ENCODE data around the gene ADIPOR2.

ADIPOR2 gene

GRCh38 chr12:1777798-1778197 lies 86.9 kb downstream of the ADIPOR2 start:
- no peak for DNase-seq

- no peak for DNase-seq
These were observed 88.0 kb downstream of the ADIPOR2 start for GRCh38 chr12:1778911-1779310.

DNA sequence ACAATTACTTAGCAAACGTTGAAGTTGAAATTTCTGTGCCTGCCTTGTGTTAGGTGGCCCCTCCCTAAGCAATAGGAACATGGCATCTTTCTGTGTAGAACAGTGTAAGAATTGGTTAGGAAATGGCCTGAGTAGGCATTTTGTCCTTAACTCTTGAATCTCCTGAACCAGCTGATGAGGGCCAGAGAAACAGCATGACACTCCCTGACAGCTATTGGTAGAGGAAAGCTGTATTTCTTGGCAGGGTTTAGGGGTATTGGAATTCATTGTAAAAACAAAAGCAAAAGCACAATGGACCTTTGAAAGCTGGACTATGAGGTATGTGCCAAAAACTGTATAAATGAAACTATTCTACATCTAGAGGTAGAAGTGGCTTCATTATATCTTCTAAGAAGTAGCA lies 88.9 kb downstream of the ADIPOR2 start:
- DNase-seq, result no peak

- DNase-seq, result no peak
These were observed 90.9 kb downstream of the ADIPOR2 start for GRCh38 chr12:1781772-1782171.

GRCh38 chr12:1782215-1782614 lies 91.3 kb downstream of the ADIPOR2 start:
- no peak for DNase-seq

DNA sequence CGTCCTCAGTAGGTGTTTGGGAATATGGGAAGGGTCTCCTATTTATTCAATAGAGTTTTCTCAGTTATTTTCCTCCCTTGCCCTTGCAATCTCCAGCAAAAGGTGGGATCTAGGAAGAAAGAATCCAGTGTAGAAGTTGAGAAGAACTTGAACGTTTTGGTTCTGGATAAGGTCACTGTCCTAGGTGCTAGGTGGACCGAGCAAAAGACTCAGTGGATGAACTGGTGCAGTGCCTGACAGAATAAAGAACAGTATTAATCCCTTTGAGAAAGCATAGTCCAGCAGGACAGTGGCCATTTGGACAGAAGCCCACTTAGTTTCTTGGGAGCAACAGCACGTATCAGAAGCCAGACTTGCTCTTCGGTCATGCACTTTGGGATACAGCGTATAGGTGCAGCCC lies 96.8 kb downstream of the ADIPOR2 start:
- DNase-seq, result no peak

DNA sequence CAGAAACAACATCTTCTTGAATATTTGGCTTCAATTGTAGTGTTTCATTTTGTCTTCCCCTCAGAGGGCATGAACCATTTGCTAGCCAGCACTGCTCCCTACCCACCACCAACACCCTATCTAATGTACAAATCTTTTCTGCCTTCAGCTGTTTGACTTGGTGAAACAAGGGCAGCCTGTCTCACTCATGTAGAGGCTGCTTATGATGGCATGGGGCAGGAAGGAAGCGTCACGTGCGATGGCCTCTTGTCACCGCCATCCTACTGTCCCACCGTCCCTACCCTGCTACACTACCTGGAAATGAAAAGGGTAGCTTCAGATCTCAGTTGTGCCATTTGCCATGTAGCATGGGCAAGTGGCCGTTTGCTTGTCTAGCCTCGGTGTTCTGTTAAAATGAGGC lies 99.6 kb downstream of the ADIPOR2 start:
- no peak for DNase-seq

GRCh38 chr12:1791104-1791841 lies 100.4 kb downstream of the ADIPOR2 start:
- peak; percentile 61 for DNase-seq

- no peak for DNase-seq
These were observed 101.5 kb downstream of the ADIPOR2 start for GRCh38 chr12:1792406-1792805.

DNA sequence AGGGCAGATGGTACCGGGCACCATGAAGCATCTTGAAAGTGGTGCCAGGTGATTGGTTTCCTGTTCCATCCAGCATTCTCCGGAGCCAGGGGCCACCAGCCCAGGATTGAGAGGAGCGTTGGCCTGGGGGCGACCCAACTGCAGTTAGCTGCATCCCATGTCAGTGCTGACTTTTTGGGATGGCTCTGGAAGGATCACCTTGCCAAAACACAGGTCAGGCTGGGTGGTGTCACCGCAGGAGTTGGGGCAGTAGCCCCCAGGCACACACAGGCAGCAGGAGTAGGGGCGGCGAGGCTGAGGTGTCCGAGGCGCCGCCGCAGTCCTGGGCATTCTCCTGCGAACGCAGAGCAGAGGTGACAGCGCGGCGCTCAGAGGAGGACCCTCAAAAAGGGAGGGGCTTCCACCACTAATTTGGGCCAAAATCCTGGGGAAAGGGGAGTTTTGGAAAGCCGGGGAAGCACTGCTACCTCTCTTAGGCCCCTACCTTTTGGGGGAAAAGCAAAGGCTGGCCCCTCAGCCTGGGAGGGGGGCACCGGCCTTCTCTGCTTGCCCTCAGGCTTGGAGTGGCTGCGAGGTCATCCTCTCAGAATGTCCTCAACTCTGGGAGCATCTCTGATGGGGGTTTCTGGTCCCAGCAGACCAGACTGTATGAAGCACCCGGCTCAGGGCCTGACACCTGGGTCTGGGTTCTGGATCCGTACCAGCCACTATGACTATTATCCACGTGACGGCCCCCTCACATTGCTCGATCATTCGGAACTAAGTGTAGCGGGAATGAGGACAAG lies 102.7 kb downstream of the ADIPOR2 start:
- no peak for DNase-seq

GRCh38 chr12:1794440-1795090 lies 103.7 kb downstream of the ADIPOR2 start:
- DNase-seq, result no peak

GRCh38 chr12:1795221-1795784 lies 104.4 kb downstream of the ADIPOR2 start:
- no peak for DNase-seq

DNA sequence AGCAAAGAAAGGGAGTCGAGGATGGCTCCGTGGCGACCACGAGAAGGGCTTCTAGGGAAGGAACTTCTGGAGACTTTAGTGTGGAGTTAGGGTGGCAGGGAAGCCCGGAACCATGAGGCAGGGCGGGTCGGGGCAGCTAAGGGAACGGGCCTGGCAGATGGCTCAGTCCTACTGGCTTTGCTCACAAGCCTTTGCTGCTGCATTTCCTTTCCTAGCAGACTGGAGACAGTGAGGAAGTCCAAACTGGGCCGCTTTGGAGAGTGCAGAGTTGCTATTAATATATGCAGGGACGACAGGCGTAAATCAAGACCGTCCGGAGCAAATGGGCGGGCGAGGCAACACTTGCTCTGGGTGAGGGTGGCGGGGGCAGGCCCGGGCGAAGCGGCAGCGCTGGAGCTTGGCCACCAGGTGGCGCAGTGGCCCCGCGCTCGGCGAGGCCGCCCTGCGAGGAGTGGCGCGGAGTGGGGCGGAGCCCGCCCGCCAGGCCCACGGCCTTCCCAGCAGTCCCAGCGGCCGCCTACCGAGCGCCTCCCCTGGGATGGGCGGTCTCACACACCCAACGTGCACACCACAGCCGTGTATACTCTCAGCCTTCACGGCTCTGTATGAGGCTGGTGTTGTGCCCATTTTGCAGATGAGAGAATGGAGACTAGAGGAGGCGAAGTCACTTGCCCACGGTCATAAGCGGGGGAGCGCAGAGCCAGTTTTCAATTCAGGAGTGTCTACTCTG lies 105.1 kb downstream of the ADIPOR2 start:
- peak; percentile 90 for DNase-seq

- DNase-seq, result peak; percentile 39
These were observed 105.7 kb downstream of the ADIPOR2 start for GRCh38 chr12:1796515-1797010.

GRCh38 chr12:1797011-1797901 lies 106.4 kb downstream of the ADIPOR2 start:
- DNase-seq, result peak; percentile 45

DNA sequence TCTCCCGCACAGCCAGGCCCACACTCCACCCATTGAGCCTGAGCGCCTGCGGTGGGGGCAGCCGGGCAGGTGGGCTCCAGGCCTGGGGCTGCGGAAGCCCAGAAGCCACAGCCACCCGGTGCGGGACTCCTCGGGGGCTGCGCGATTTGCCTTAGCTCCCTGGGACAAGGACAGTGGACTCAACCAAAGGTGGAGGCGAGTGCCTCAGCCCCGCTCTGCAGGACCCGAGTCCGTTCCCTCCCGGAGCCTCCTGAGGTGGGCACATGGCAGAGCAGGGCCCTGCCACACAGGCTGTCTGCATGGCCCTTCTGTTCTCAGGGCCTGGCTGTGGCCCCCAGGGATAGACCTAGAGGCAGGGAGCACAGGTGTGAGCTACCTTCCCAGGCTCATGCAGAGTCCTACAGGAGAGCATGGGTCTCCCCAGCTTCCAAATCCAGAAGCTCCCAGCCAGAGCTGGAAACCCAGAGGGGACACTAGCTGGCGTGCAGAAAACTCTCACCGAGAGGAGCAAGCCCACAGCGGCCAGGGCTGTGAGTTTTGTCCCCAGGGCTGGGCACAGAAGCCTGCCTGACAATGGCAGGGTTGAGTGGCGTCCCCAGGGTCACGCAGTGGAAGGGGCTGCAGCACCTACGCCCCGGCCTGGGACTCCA lies 107.2 kb downstream of the ADIPOR2 start:
- DNase-seq, result no peak

GRCh38 chr12:1798641-1799020 lies 107.8 kb downstream of the ADIPOR2 start:
- no peak for DNase-seq

- DNase-seq, result no peak
These were observed 108.4 kb downstream of the ADIPOR2 start for GRCh38 chr12:1799051-1799881.

GRCh38 chr12:1799882-1800400 lies 109.1 kb downstream of the ADIPOR2 start:
- no peak for DNase-seq

Data from activated gamma-delta T cell treated with Interleukin-2 at 50 U/mL for 16 hours (primary cell).